GM19193 (cell line): ENCODE data around the gene LSAMP.

Experiments
- POLR2A ChIP-seq: IDR thresholded peaks from 4 replicates; pipeline ENCODE4 v1.6.1; 2011; ENCODE audit not compliant: insufficient read depth, insufficient read length; ENCODE audit errors: extremely low read depth

LSAMP gene

GRCh38 chr3:116445311-116445841 lies at the start of gene LSAMP:
TSS of gene LSAMP (minus strand) at chr3:116445487.
- TF ChIP-seq POLR2A: no peak

- TF ChIP-seq POLR2A: no peak
Measured at GRCh38 chr3:116492379-116492778, 47.1 kb upstream of the LSAMP start.

- no peak for TF ChIP-seq POLR2A
Measured at GRCh38 chr3:116483135-116483534, 37.8 kb upstream of the LSAMP start.

- TF ChIP-seq POLR2A: no peak
Measured at GRCh38 chr3:116476691-116477090, 31.4 kb upstream of the LSAMP start.

- no peak for TF ChIP-seq POLR2A
Measured at GRCh38 chr3:116474801-116475200, 29.5 kb upstream of the LSAMP start.

- no peak for TF ChIP-seq POLR2A
Measured at GRCh38 chr3:116474032-116474780, 28.9 kb upstream of the LSAMP start.

GRCh38 chr3:116473602-116474001 lies 28.3 kb upstream of the LSAMP start:
- no peak for TF ChIP-seq POLR2A

- no peak for TF ChIP-seq POLR2A
Measured at GRCh38 chr3:116470605-116471197, 25.4 kb upstream of the LSAMP start.

GRCh38 chr3:116469546-116469945 lies 24.3 kb upstream of the LSAMP start:
- TF ChIP-seq POLR2A: no peak

GRCh38 chr3:116464276-116464798 lies 19.1 kb upstream of the LSAMP start:
- no peak for TF ChIP-seq POLR2A

- TF ChIP-seq POLR2A: no peak
Measured at GRCh38 chr3:116453666-116454346, 8.5 kb upstream of the LSAMP start.

GRCh38 chr3:116449546-116450350 lies 4.5 kb upstream of the LSAMP start:
- no peak for TF ChIP-seq POLR2A

- no peak for TF ChIP-seq POLR2A
Measured at GRCh38 chr3:116445990-116446389, 703 bp upstream of the LSAMP start.

GRCh38 chr3:116444819-116445310 lies 422 bp downstream of the LSAMP start:
- no peak for TF ChIP-seq POLR2A
